Small intestine (tissue), 7 donors: Measurements from ENCODE around the gene ERC1. TPM values are rescaled to one million over a fixed set of nuclear protein-coding genes. Genes with fewer than 3 reads are reported as not detected.
A peak's percentile ranks its signal among the peaks of the same experiment; 100 is the strongest.

Source experiments
- DNase-seq, 2 donors: peaks; one replicate each; pipeline versions ENCODE4 v3.0.0 to v3.0.0-alpha.2; 2013
- FAIRE-seq: peaks from 2 replicates; lab custom pipeline; 2012; peaks lifted over from hg19 to GRCh38; lab: Jason Lieb, UNC
- H3K27ac ChIP-seq, 3 donors: one replicate each; pipeline ENCODE4 v1.5.1; 2013; ENCODE audit warnings: low read length in 2 of 3, mild to moderate bottlenecking in 2 of 3, control low read depth in 1 of 3, inconsistent platforms in 1 of 3, low read depth in 1 of 3, moderate library complexity in 1 of 3
- H3K27me3 ChIP-seq, 3 donors: one replicate each; pipeline ENCODE4 v1.6.1; 2013; ENCODE audit warnings: low read length in 3 of 3, inconsistent platforms in 1 of 3; ENCODE audit not compliant: control insufficient read depth in 3 of 3, insufficient read depth in 3 of 3
- H3K36me3 ChIP-seq, 3 donors: one replicate each; pipeline ENCODE4 v1.6.1; 2013; ENCODE audit warnings: low read length in 3 of 3, inconsistent platforms in 1 of 3, low read depth in 1 of 3, mild to moderate bottlenecking in 1 of 3, moderate library complexity in 1 of 3; ENCODE audit not compliant: control insufficient read depth in 3 of 3, insufficient read depth in 2 of 3
- H3K4me1 ChIP-seq, 3 donors: one replicate each; pipeline ENCODE4 v1.6.1; 2013; ENCODE audit warnings: low read length in 2 of 3, inconsistent platforms in 1 of 3, low read depth in 1 of 3, mild to moderate bottlenecking in 1 of 3, moderate library complexity in 1 of 3; ENCODE audit not compliant: control insufficient read depth in 3 of 3, insufficient read depth in 2 of 3
- H3K4me3 ChIP-seq, 3 donors: one replicate each; pipeline ENCODE4 v1.5.1; 2013; ENCODE audit warnings: low read length in 3 of 3, control low read depth in 1 of 3, inconsistent platforms in 1 of 3, low read depth in 1 of 3, mild to moderate bottlenecking in 1 of 3, moderate library complexity in 1 of 3
- H3K9me3 ChIP-seq, 2 donors: one replicate each; pipeline ENCODE4 v1.6.1; 2013; ENCODE audit warnings: low read depth in 1 of 2, low read length in 1 of 2; ENCODE audit not compliant: control insufficient read depth in 2 of 2, insufficient read depth in 1 of 2
- WGBS, 3 donors: extraction: QIAGEN DNeasy Blood & Tissue Kit; methylation state at CpG; one replicate each; pipeline ENCODE4 v1.1.7; 2013; 5-methylcytosine and 5-hydroxymethylcytosine counted together
- polyA plus RNA-seq, 4 donors: library from polyadenylated mRNA; stranded (reverse) in 3 of 4; unstranded in 1 of 4; fragments of 200-250 nt in 3 of 4; fragments of 120-200 nt in 1 of 4; gene quantifications; one replicate each; pipeline versions ENCODE4 v1.2.1 to v1.2.3, GENCODE V29; 2013
- donor health status: healthy with polysubstance abuse.
- donor health status: control.
- donor health status: control.
- donor health status: Bipolar disorder and iron deficiency.
- donor health status: healthy.

The ERC1 gene
- polyA plus RNA-seq, 4 donors, result 1.8 to 16.7 (median 6.1) TPM

DNA sequence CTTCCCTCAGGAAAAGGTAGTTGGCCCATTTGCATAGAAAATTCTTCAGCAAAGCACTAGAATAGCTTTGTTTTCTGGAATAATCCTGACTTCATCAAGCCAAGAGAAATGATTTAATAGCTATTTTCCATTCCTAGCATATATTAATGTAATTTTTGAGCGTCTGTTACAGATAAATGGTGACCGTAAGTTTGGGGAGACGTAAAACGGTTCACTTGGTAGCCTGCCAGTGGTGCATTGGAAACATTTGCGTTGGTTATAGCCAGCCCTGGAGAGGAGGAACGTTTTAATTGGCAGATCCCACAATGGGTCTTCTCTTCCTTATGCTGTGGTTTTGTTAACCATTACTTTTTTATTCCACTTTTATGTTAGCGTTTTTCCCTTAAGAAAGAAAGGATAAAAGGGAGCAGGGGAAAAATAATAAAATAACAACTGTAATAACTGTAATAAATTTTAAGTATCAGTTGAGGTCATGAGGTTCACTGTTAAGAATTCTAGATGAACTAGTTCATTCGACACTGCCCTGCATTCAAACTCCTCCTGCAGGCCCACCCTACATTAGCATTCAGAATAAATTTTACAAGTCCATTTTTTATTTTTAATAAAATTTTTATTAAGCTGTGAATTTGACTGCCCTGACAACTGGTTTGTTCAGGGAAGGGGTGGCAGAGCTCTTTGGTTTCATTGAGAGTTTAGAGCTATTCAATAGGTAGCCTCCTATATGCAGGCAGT, 300.7 kb downstream of the ERC1 start:
- Histone ChIP-seq H3K27ac (no peak overlapping the region), H3K4me3 (no peak overlapping the region), H3K9me3 (no peaks in the 10 kb centered on the region), H3K36me3 (peaks cover 0 to 2% (median 0%) of the 10 kb centered on the region in 3 donors), H3K27me3 (no peaks in the 10 kb centered on the region), H3K4me1 (no peaks in the 10 kb centered on the region)
- DNase-seq (no peak), FAIRE-seq (no peak)
- WGBS, 3 donors, result 77 to 90% (median 77%) methylated on average over 8 of the region's 8 CpGs

DNA sequence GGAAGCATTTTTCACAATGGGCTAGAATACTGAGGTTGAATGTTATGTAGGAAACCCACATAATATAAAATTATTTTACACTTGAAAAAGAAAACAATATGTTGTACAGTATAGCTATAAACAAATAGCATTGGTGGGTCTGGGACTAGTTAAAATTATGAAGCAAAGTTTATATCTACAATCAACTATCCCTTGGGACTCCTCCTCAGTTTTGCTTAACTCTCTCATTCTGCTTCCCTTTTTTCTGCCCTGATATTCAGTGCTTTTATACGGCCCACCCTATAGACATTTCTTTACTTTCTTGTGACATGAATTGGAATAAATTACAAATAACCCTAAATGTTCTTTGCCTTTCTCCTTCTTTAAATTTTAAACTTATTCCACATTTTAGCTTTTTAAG, 302.9 kb downstream of the ERC1 start:
- Histone ChIP-seq H3K4me3 (no peak overlapping the region), H3K27me3 (no peaks in the 10 kb centered on the region), H3K4me1 (no peaks in the 10 kb centered on the region), H3K27ac (no peak overlapping the region), H3K36me3 (peaks cover 0 to 2% (median 0%) of the 10 kb centered on the region in 3 donors), H3K9me3 (no peaks in the 10 kb centered on the region)
- DNase-seq (no peak), FAIRE-seq (no peak)
- 74 to 100% (median 95%) methylated on average over 1 of the region's 1 CpG for WGBS, 3 donors

DNA sequence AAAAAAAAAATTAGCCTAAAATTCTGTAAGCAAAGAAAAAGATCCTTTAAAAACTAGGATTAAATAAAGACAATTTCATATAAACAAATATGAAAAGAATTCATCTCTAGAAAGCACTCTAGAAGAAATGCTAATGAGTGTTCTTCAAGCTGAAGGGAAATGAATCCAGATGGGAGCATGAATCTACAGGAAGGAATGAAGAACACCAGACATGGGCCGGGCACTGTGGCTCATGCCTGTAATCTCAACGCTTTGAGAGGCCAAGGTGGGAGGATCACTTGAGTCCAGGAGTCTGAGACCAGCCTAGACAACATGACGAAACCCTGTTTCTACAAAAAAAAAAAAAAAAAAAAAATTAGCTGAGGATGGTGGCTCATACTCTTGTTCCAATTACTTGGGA, 306.2 kb downstream of the ERC1 start:
- Histone ChIP-seq H3K9me3 (peaks cover 0 to 2% of the 10 kb centered on the region in 2 donors), H3K4me3 (no peak overlapping the region), H3K4me1 (no peaks in the 10 kb centered on the region), H3K27ac (no peak overlapping the region), H3K36me3 (peaks cover 0 to 2% (median 0%) of the 10 kb centered on the region in 3 donors), H3K27me3 (no peaks in the 10 kb centered on the region)
- FAIRE-seq (no peak), DNase-seq (no peak)
- 93 to 98% (median 97%) methylated on average over 3 of the region's 3 CpGs for WGBS, 3 donors

DNA sequence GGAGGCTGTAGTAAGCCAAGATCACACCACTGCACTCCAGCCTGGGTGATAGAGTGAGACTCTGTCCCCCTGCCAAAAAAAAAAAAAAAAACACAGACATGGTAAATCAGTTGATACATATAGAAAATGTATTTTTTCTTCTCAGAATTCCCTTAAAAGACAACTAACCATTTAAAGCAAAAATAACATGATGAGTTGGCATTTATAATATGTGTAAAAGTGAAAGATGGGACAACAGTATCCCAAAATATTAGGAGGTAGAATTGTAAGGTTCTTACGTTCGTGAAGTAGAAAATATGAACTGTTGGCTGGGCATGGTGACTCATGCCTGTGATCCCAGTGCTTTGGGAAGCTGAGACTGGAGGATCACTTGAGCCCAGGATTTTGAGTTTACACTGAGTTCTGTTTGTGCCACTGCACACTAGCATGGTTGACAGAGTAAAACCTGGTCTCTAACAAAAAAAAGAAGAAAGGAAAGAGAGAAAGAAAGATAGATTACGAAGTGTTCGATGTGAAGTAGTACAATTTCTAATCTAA, 306.7 kb downstream of the ERC1 start:
- H3K4me1 ChIP-seq, result no peaks in the 10 kb centered on the region
- DNase-seq, result no peak
- no peak for FAIRE-seq
- H3K4me3 ChIP-seq, result no peak overlapping the region
- WGBS, 3 donors, result 95 to 98% (median 96%) methylated on average over 4 of the region's 4 CpGs
- peaks cover 0 to 2% of the 10 kb centered on the region in 2 donors for H3K9me3 ChIP-seq
- peaks cover 0 to 2% (median 0%) of the 10 kb centered on the region in 3 donors for H3K36me3 ChIP-seq
- H3K27me3 ChIP-seq, result no peaks in the 10 kb centered on the region
- H3K27ac ChIP-seq, result no peak overlapping the region

DNA sequence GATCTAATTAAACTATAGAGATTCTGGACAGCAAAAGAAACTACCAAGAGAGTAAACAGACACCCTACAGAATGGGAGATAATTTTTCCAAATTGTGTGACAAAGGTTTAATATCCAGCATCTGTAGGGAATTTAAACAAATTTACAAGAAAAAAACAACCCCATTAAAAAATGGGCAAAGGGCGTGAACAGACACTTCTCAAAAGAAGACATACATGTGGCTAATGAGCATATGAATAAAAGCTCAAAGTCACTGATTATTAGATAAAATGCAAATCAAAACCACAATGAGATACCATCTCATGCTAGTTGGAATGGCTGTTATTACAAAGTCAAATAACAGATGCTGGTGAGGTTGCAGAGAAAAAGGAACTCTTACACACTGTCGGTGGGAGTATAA, 309.4 kb downstream of the ERC1 start:
- 96 to 100% (median 96%) methylated on average over 2 of the region's 2 CpGs for WGBS, 3 donors
- peaks cover 0 to 2% (median 0%) of the 10 kb centered on the region in 3 donors for H3K36me3 ChIP-seq
- H3K9me3 ChIP-seq, result peaks cover 0 to 2% of the 10 kb centered on the region in 2 donors
- DNase-seq (no peak), FAIRE-seq (no peak)
- H3K4me3 ChIP-seq, result no peak overlapping the region
- no peaks in the 10 kb centered on the region for H3K27me3 ChIP-seq
- H3K27ac ChIP-seq, result no peak overlapping the region
- no peaks in the 10 kb centered on the region for H3K4me1 ChIP-seq

DNA sequence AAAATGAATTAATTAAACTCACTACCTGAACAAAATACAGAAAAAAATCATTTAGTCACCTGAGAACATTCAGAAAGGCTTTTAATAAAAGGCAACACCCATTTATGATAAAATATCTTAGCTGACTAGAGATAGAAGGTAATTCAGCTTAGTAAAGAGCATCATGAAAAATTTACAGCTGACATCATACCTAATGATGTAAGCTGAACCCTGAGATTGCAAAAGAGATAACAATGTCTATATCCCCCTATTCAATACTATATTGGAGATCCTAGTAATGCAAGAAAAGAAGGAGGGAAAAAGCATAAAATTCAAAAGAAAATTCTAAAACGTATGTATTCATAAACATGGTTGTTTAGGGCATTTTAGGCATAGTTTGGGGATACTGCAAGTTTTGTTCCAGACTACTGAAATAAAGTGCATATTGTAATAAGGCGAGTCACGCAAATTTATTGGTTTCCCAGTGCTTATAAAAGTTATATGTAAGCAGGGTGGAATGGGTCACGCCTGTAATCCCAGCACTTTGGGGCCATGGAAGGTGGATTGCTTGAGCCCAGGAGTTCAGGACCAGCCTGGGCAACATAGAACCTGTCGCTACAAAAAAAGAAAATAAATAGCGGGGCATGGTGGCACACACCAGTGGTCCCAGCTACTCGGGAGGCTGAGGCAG, 311.3 kb downstream of the ERC1 start:
- 92 to 96% (median 94%) methylated on average over 7 of the region's 7 CpGs for WGBS, 3 donors
- DNase-seq (no peak), FAIRE-seq (no peak)

DNA sequence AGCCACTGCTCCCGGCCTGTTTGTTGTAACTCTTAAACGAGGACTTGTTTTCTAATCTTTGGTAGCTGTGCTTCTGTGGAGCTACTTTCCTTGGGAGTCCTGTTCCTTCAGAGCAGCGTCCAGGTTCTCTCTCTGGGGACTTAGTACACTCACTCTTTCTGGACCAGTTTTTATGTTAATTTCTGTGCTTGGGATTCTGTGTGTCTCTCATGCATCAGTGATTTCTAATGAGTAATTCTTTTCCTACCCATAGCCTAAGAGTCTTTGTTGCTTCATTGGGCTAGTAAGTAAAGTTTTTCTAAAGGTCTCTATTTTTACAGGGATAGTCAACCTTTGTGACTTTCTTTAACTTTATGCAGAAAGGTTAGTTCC, 314.0 kb downstream of the ERC1 start:
- Histone ChIP-seq H3K36me3 (no peaks in the 10 kb centered on the region), H3K4me1 (no peaks in the 10 kb centered on the region), H3K9me3 (peaks cover 0 to 2% of the 10 kb centered on the region in 2 donors), H3K27ac (no peak overlapping the region), H3K4me3 (no peak overlapping the region), H3K27me3 (no peaks in the 10 kb centered on the region)
- DNase-seq, result no peak
- 93% methylated on average over 3 of the region's 3 CpGs for WGBS, 3 donors
- FAIRE-seq, result no peak

More for the DNA sequence above, 311.3 kb downstream of the ERC1 start:
- peaks cover 0 to 2% of the 10 kb centered on the region in 2 donors for H3K9me3 ChIP-seq
- no peak overlapping the region for H3K27ac ChIP-seq
- no peaks in the 10 kb centered on the region for H3K36me3 ChIP-seq
- no peak overlapping the region for H3K4me3 ChIP-seq
- H3K4me1 ChIP-seq, result no peaks in the 10 kb centered on the region
- H3K27me3 ChIP-seq, result no peaks in the 10 kb centered on the region

DNA sequence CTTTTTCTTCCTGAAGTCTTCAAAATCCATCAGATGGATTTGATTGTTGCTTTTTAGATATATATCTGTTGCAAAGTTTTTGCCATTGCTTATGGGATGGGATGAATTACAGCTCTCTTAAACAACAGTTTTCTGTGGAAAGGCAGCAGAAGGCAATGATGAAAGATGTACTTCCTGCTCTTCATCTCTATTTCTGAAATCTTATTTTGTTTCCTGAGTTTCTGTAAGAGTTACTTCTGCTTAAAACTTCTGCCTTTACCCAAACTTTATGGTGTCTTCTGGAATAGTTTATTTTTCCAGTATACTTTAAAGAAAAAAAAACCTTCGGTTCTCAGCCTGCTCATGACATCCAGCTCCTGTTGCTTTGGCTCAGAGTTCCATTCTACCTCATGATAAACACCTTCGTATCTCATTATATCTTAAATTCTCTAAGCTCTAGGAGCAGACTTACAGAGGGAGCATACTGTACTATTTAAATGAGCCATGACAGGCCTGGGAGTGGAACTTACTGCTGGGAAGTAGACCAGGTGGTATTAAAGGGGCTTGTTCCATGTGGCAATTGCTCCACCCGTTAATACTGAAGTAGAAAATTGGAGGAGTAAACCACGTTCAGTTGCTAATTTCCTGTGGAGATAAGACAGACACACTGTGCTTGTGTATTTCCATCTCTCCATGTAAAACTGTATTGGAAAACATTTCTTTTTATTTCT, 314.9 kb downstream of the ERC1 start:
- 57 to 74% (median 65%) methylated on average over 4 of the region's 4 CpGs for WGBS, 3 donors
- no peaks in the 10 kb centered on the region for H3K4me1 ChIP-seq
- no peaks in the 10 kb centered on the region for H3K36me3 ChIP-seq
- no peak for DNase-seq
- no peaks in the 10 kb centered on the region for H3K27me3 ChIP-seq
- no peak overlapping the region for H3K4me3 ChIP-seq
- FAIRE-seq, result no peak
- H3K27ac ChIP-seq, result peak overlapping the region in 1 of 3 donors; percentile 34
- no peaks in the 10 kb centered on the region for H3K9me3 ChIP-seq
